HepG2 (cell line): Measurements from ENCODE around the gene RAPH1. TPM values are rescaled to one million over a fixed set of nuclear protein-coding genes. Genes with fewer than 3 reads are reported as not detected.

ENCODE experiments used
- CCAR2 ChIP-seq: fragments of 200-400 bp; formaldehyde crosslinking; optimal IDR thresholded peaks from 2 replicates; pipeline ENCODE3; 2018; ENCODE audit warnings: low read depth, mild to moderate bottlenecking, low read length, moderate library complexity
- CREM ChIP-seq, 2 experiments: sonication (generic) in 1 of 2; formaldehyde crosslinking in 1 of 2; IDR thresholded peaks; 2 replicates each; pipeline versions ENCODE4 v1.4.0 to v1.6.1; 2016 to 2020; ENCODE audit warnings: antibody characterized with exemption in 1 of 2, mild to moderate bottlenecking in 1 of 2, missing genetic modification reagents in 1 of 2
- EEA1 ChIP-seq: sonication (generic); formaldehyde crosslinking; IDR thresholded peaks from 2 replicates; pipeline ENCODE4 v1.5.1; 2020; ENCODE audit warnings: mild to moderate bottlenecking, missing genetic modification reagents, borderline replicate concordance
- FOXJ3 ChIP-seq: sonication (generic); formaldehyde crosslinking; IDR thresholded peaks from 2 replicates; pipeline ENCODE4 v1.4.0; 2020; ENCODE audit warnings: missing genetic modification reagents, mild to moderate bottlenecking, borderline replicate concordance
- MED1 ChIP-seq: sonication (generic); formaldehyde crosslinking; IDR thresholded peaks from 2 replicates; pipeline ENCODE4 v1.4.0; 2020; ENCODE audit warnings: missing genetic modification reagents
- MIXL1 ChIP-seq: IDR thresholded peaks from 2 replicates; pipeline ENCODE4 v1.6.1; 2016
- MXI1 ChIP-seq: IDR thresholded peaks from 3 replicates; pipeline ENCODE4 v1.6.1; 2012; ENCODE audit warnings: low read depth, low read length, inconsistent platforms, borderline replicate concordance
- MYC ChIP-seq: sonication (generic); formaldehyde crosslinking; IDR thresholded peaks from 2 replicates; pipeline ENCODE4 v1.9.0; 2021; ENCODE audit warnings: missing genetic modification reagents, borderline replicate concordance
- NFKBIZ ChIP-seq: IDR thresholded peaks from 2 replicates; pipeline ENCODE4 v1.6.1; 2018; ENCODE audit warnings: missing genetic modification reagents, missing compliant biosample characterization
- RXRB ChIP-seq: IDR thresholded peaks from 2 replicates; pipeline ENCODE4 v1.6.1; 2016; ENCODE audit warnings: borderline replicate concordance, missing genetic modification reagents, missing compliant biosample characterization
- TAF1 ChIP-seq: sonication (generic); formaldehyde crosslinking; IDR thresholded peaks from 2 replicates; pipeline ENCODE4 v1.4.0; 2020; ENCODE audit warnings: missing genetic modification reagents
- YY1 ChIP-seq: IDR thresholded peaks from 2 replicates; pipeline ENCODE4 v1.6.1; 2011; ENCODE audit warnings: low read length, low read depth, moderate library complexity, mild to moderate bottlenecking; ENCODE audit not compliant: insufficient read depth, insufficient replicate concordance
- ZFP36L1 ChIP-seq: sonication (generic); formaldehyde crosslinking; IDR thresholded peaks from 2 replicates; pipeline ENCODE4 v1.8.0; 2022; ENCODE audit warnings: mild to moderate bottlenecking, missing genetic modification reagents, moderate library complexity
- ZNF232 ChIP-seq: sonication (generic); formaldehyde crosslinking; IDR thresholded peaks from 2 replicates; pipeline ENCODE4 v1.4.0; 2020; ENCODE audit warnings: missing genetic modification reagents, borderline replicate concordance
- ZSCAN20 ChIP-seq: sonication (generic); formaldehyde crosslinking; IDR thresholded peaks from 2 replicates; pipeline ENCODE4 v1.4.0; 2020; ENCODE audit warnings: missing genetic modification reagents, mild to moderate bottlenecking, borderline replicate concordance
- polyA plus RNA-seq, 8 experiments: library from polyadenylated mRNA; depleted of rRNA in 3 of 8; stranded (reverse) in 7 of 8; unstranded in 1 of 8; fragments of >200 nt; fragmentation: Illumina TruSeq in 4 of 8; extraction: Trizol in 4 of 8; gene quantifications; 2 replicates each; pipeline versions ENCODE4 v1.2.1 to v1.2.3, GENCODE V29; 2011 to 2016; ENCODE audit warnings: low read depth in 4 of 8, missing spikeins in 1 of 8, mixed read lengths in 1 of 8; ENCODE audit not compliant: insufficient read depth in 1 of 8
- total RNA-seq, 5 experiments: library from RNA; depleted of rRNA; stranded (reverse); fragments of >200 nt; fragmentation: Illumina TruSeq; extraction: Trizol; gene quantifications; 2 replicates each; pipeline ENCODE4 v1.2.3, GENCODE V29; 2016; ENCODE audit warnings: low read depth in 1 of 5
- TF ChIP-seq, protein P1 (sequence below): IDR thresholded peaks from 2 replicates; pipeline ENCODE4 v1.6.1; 2018; ENCODE audit warnings: missing genetic modification reagents
- TF ChIP-seq, protein P2 (sequence below): sonication (generic); formaldehyde crosslinking; IDR thresholded peaks from 2 replicates; pipeline ENCODE4 v1.4.0; 2020; ENCODE audit warnings: mild to moderate bottlenecking, missing genetic modification reagents
- TF ChIP-seq, protein P3 (sequence below): sonication (generic); formaldehyde crosslinking; IDR thresholded peaks from 2 replicates; pipeline ENCODE4 v1.5.0; 2020; ENCODE audit warnings: mild to moderate bottlenecking, missing genetic modification reagents, borderline replicate concordance

RAPH1 gene
- total and polyA plus RNA-seq, 2 of the 13 experiments (the other 11 are each of a cell fraction or from before 2014, with no cell fraction given): 5.3 to 6.7 TPM

DNA sequence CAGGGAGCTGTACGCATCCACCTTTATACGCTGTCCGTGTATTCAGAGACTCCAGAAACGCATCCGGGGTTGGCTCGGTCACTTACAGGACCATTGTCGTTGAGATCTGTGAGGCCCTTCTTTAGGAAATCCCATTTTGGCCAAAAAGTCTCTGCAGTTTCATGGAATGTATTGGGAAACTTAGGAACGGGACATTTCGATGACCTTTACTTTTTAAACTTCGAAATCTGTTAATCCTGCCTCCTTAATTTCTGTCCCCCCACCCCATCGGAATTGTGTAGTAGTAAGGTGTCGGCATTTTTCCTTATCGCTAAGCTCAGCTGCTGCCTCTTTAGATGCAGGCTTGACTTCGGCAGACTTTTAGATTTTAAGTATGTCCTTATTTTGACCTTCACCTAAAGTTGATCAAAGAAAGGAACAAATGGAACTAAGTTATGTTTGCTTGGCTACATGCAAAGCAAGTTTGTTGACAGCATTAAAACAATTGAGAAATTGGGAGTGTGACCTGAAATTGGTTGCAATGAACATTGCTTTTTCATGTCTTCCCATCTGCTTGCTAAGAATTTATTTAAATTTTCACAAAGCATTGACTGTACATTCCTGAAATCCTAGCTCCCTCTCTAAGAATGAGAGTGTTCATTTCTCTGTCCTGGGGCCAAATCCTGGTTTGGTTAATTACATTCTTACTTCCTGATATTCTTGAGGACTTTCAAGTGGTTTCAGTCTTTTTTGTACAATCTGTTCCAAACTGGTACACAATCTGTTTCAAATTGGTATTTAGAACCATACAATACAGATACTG is 884 bp upstream of the RAPH1 start (continued):
- TF ChIP-seq, protein P1, sequence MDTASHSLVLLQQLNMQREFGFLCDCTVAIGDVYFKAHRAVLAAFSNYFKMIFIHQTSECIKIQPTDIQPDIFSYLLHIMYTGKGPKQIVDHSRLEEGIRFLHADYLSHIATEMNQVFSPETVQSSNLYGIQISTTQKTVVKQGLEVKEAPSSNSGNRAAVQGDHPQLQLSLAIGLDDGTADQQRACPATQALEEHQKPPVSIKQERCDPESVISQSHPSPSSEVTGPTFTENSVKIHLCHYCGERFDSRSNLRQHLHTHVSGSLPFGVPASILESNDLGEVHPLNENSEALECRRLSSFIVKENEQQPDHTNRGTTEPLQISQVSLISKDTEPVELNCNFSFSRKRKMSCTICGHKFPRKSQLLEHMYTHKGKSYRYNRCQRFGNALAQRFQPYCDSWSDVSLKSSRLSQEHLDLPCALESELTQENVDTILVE (CRISPR knock-in tag): no peak
- TF ChIP-seq FOXJ3 (CRISPR knock-in tag): no peak; the same call in 1 of the 2 replicates
- no peak for TF ChIP-seq MIXL1 (CRISPR knock-in tag)
- no peak for TF ChIP-seq EEA1 (CRISPR knock-in tag)
- TF ChIP-seq YY1: no peak
- no peak for TF ChIP-seq MYC
- no peak for TF ChIP-seq CCAR2
- TF ChIP-seq NFKBIZ (CRISPR knock-in tag): no peak
- TF ChIP-seq CREM (IDR thresholded peaks at IDR 0.05): no peak
- no peak for TF ChIP-seq CREM (CRISPR knock-in tag; IDR thresholded peaks at IDR 0.05)
- peak; percentile 78; the same call in 1 of the 2 replicates for TF ChIP-seq ZFP36L1
- 0 out of 2 replicates have a peak, but pooled peaks have one; percentile 8 for TF ChIP-seq ZSCAN20 (CRISPR knock-in tag)
- TF ChIP-seq RXRB (CRISPR knock-in tag): 0 out of 2 replicates have a peak, but pooled peaks have one; percentile 1
- no peak for TF ChIP-seq ZNF232 (CRISPR knock-in tag)
- TF ChIP-seq MXI1: no peak
- TF ChIP-seq, protein P2, sequence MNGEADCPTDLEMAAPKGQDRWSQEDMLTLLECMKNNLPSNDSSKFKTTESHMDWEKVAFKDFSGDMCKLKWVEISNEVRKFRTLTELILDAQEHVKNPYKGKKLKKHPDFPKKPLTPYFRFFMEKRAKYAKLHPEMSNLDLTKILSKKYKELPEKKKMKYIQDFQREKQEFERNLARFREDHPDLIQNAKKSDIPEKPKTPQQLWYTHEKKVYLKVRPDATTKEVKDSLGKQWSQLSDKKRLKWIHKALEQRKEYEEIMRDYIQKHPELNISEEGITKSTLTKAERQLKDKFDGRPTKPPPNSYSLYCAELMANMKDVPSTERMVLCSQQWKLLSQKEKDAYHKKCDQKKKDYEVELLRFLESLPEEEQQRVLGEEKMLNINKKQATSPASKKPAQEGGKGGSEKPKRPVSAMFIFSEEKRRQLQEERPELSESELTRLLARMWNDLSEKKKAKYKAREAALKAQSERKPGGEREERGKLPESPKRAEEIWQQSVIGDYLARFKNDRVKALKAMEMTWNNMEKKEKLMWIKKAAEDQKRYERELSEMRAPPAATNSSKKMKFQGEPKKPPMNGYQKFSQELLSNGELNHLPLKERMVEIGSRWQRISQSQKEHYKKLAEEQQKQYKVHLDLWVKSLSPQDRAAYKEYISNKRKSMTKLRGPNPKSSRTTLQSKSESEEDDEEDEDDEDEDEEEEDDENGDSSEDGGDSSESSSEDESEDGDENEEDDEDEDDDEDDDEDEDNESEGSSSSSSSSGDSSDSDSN (CRISPR knock-in tag): no peak
- TF ChIP-seq MED1 (CRISPR knock-in tag): no peak
- TF ChIP-seq, protein P3, sequence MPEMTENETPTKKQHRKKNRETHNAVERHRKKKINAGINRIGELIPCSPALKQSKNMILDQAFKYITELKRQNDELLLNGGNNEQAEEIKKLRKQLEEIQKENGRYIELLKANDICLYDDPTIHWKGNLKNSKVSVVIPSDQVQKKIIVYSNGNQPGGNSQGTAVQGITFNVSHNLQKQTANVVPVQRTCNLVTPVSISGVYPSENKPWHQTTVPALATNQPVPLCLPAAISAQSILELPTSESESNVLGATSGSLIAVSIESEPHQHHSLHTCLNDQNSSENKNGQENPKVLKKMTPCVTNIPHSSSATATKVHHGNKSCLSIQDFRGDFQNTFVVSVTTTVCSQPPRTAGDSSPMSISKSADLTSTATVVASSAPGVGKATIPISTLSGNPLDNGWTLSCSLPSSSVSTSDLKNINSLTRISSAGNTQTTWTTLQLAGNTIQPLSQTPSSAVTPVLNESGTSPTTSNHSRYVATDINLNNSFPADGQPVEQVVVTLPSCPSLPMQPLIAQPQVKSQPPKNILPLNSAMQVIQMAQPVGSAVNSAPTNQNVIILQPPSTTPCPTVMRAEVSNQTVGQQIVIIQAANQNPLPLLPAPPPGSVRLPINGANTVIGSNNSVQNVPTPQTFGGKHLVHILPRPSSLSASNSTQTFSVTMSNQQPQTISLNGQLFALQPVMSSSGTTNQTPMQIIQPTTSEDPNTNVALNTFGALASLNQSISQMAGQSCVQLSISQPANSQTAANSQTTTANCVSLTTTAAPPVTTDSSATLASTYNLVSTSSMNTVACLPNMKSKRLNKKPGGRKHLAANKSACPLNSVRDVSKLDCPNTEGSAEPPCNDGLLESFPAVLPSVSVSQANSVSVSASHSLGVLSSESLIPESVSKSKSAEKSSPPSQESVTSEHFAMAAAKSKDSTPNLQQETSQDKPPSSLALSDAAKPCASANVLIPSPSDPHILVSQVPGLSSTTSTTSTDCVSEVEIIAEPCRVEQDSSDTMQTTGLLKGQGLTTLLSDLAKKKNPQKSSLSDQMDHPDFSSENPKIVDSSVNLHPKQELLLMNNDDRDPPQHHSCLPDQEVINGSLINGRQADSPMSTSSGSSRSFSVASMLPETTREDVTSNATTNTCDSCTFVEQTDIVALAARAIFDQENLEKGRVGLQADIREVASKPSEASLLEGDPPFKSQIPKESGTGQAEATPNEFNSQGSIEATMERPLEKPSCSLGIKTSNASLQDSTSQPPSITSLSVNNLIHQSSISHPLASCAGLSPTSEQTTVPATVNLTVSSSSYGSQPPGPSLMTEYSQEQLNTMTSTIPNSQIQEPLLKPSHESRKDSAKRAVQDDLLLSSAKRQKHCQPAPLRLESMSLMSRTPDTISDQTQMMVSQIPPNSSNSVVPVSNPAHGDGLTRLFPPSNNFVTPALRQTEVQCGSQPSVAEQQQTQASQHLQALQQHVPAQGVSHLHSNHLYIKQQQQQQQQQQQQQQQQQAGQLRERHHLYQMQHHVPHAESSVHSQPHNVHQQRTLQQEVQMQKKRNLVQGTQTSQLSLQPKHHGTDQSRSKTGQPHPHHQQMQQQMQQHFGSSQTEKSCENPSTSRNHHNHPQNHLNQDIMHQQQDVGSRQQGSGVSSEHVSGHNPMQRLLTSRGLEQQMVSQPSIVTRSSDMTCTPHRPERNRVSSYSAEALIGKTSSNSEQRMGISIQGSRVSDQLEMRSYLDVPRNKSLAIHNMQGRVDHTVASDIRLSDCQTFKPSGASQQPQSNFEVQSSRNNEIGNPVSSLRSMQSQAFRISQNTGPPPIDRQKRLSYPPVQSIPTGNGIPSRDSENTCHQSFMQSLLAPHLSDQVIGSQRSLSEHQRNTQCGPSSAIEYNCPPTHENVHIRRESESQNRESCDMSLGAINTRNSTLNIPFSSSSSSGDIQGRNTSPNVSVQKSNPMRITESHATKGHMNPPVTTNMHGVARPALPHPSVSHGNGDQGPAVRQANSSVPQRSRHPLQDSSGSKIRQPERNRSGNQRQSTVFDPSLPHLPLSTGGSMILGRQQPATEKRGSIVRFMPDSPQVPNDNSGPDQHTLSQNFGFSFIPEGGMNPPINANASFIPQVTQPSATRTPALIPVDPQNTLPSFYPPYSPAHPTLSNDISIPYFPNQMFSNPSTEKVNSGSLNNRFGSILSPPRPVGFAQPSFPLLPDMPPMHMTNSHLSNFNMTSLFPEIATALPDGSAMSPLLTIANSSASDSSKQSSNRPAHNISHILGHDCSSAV (CRISPR knock-in tag): no peak
- no peak for TF ChIP-seq TAF1 (CRISPR knock-in tag)
